Measurements from ENCODE around the gene YES1.

Gene YES1

DNA sequence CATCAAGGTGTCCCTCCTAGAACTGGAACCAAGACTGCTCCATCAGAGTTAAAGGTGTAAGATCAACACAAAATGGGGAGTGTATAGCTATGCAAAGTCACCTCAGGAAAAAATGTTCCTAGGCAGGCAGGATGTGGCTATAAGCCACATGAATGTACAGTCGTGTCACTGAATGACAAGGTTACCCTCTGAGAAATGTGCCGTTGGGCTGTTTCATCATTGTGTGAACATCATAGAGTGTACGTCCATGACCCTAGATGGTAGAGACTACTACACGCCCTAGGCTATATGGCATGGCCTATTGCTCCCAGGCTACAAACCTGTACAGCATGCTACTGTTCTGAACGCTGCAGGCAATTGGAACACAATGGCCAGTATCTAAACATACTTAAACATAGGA, 130.1 kb downstream of the YES1 start:
- DNase-seq, result no peak

DNA sequence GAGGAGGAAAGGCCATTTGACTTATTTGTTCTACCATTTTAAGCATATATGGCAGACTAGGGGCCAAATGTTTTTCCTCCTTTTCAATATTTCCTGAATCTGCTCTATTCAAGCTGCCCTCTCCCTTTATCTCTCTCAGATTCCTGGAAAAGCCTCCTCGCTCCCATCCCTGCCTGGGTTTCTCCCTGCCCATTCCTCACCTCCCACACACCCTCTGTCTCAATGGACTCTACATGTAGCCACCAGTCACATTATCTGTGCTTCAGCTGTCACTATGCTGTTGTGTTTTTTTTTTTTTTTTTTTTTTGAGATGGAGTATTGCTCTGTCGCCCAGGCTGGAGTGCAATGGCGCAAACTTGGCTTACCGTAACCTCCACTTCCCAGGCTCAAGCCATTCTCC, 131.7 kb downstream of the YES1 start:
- DNase-seq, result no peak

DNA sequence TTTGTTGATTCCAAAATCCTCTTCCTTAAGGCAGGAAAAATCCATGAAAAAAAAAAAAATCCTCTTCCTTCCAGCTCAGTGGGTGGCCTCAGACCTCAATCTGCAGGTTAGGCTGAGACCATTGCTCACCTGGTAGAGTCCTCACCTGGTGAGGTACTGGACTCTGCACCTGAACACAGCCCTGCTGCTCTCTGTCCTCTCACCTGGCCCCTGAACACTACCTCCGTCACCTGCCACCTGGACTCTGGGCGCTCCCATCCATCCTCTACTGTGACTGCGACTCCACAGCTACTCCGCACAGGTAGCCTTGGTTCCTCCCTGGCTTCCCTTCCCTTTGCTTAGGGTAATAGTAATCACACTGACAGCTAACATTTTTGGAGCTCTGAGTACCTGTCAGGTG, 132.5 kb downstream of the YES1 start:
- DNase-seq, result no peak

DNA sequence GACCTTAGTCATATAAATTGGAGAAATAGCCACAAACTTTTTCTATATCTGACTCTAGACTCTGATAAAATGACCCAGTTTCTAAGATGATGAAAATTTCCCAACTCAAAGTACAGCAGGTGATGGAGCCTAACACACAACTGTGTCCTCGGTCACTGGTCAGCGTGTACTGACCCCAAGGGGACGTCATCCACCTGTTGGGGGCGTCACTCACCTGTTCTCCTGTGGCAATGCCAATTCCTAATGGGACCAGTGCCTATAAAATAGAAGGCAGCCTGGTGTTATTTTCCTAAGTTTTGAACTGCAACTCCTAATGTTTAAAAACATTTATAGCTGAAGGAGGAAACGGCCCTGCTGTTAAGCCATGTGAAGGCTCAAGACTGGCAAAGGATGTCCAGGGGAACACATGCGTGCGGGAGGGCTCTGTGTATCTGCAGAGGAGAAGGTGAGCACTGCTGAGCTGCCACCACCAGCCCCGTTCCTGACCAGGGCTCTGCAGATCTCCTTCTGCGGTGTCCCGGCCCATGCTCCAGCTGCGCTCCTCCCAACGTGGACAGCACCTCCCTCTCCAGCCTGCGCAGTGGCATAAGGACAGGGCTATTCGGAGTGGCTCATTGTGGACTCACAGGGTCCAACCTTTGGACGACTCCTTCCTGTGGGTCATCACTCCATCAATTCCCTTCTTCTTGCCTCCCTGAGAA, 133.4 kb downstream of the YES1 start:
- no peak for DNase-seq

DNA sequence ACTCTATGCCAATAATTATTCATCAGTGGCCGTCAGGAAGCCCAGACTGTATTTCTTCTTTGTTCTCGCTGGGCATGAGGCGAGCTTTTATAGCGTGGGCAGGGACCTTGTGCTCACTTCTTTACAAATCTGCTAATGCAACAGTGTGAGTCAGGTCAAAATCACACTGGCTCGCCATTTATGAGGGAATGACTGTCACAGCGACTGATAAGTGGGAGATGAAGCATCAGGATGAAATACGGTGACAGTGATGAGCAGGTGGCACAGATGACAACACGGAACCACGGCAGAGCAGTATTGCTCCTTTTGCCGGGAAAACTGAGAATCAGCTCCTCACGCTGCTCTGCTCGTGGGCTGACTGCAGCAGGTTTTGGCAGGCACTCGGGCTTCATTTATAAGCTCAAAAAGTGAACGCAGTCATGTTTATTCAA, 134.1 kb downstream of the YES1 start:
- DNase-seq, result no peak

DNA sequence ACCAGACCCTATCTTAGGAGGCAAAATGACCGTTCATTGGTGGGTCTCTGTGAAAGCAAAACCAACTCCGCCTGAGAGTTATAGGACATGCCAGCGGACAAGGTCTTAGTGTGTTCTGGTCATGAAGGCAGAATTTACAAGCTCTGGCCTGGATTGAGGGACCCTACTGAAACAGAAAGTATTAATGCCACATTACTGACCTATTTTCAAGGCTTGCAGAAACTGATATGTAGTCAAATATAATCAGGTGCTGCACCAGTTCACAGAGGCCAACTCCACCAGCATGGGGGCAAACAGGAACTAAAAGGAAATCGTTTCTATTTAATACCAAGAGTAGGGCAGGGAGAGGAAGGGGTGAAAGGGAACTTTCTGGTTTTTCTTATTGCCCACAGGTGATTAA, 134.9 kb downstream of the YES1 start:
- DNase-seq, result no peak

DNA sequence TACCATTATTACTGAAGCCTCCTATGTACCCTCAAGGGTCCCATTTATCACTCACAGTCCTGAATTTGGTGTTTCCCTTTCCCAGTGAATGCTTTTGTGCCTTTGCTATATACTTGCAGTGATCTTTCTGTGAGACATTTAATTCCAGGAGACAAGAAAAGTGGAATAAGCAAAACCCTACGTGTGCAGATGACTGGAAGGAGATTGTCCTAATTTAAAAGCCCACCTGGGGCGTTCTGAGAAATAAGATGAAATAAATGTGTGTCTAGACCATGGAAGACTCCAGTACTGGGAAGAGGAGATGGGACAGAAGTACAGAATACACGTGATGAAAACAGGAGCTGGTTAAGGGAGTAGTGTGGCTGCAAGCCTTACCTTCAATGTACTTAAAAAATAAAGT, 135.3 kb downstream of the YES1 start:
- DNase-seq, result no peak

DNA sequence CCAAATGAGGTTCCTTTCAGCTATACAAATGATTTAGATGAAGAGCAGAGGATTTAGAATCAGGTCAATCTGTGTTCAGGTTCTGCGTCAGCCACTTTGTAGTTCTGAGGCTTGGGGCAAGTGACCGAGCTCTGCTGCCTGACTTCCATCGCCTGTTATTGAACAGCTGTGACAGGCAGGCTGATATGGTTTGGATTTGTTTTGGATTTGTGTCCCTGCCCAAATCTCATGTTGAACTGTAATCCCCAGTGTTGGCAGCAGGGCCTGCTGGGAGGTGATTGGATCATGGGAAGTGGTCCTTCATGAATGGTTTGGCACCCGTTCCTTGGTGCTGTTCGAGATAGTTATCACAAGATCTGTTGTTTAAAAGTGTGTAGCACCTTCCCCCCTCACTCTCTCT, 136.0 kb downstream of the YES1 start:
- no peak for DNase-seq

DNA sequence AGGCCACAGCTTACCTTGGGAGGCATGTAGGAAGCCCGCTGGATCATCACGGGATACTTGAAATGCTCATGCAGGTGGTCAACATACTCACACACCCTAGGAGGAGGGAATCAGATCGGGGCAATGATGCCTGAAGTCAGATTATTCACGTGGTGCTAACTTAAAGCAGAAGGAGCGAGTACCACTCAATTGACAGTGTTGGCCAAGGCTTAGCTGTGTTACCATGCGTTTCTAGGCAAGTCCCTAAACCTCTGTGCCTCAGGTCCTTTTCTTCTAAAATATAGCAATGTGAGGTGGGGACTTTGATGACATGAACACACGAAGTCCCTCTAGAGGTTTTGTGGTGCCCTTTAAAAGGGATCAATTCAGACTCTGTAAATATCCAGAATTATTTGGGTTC, 136.7 kb downstream of the YES1 start:
- no peak for DNase-seq

DNA sequence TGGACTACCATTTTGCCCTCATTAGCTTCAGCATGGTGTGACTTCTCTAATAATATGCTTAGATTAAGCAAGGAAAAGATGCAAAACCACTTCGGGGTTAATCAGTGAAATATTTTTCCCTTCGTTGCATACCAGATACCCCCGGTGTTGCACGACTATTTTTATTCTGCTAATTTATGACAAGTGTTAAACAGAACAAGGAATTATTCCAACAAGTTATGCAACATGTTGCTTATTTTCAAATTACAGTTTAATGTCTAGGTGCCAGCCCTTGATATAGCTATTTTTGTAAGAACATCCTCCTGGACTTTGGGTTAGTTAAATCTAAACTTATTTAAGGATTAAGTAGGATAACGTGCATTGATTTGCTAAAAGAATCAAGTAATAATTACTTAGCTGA, 138.3 kb downstream of the YES1 start:
- DNase-seq, result no peak

DNA sequence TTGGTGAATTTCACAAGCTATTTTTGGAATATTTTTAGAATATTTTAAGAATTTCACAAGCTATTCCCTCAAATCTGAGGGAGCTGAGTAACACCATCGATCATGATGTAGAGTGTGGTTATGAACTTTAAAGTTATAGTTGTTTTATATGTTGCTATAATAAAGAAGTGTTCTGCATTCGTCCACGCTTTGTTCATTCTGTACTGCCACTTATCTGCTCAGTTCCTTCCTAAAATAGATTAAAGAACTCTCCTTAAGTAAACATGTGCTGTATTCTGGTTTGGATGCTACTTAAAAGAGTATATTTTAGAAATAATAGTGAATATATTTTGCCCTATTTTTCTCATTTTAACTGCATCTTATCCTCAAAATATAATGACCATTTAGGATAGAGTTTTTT, 138.7 kb downstream of the YES1 start:
- DNase-seq, result no peak
